ENCODE data around the gene TLCD1. TPM values are rescaled to one million over a fixed set of nuclear protein-coding genes. Genes with fewer than 3 reads are reported as not detected.

TLCD1 gene
- total and polyA plus RNA-seq, 2 of the 8 experiments (the other 6 are each of a cell fraction or from before 2014, with no cell fraction given), result 40.7 to 128 TPM

DNA sequence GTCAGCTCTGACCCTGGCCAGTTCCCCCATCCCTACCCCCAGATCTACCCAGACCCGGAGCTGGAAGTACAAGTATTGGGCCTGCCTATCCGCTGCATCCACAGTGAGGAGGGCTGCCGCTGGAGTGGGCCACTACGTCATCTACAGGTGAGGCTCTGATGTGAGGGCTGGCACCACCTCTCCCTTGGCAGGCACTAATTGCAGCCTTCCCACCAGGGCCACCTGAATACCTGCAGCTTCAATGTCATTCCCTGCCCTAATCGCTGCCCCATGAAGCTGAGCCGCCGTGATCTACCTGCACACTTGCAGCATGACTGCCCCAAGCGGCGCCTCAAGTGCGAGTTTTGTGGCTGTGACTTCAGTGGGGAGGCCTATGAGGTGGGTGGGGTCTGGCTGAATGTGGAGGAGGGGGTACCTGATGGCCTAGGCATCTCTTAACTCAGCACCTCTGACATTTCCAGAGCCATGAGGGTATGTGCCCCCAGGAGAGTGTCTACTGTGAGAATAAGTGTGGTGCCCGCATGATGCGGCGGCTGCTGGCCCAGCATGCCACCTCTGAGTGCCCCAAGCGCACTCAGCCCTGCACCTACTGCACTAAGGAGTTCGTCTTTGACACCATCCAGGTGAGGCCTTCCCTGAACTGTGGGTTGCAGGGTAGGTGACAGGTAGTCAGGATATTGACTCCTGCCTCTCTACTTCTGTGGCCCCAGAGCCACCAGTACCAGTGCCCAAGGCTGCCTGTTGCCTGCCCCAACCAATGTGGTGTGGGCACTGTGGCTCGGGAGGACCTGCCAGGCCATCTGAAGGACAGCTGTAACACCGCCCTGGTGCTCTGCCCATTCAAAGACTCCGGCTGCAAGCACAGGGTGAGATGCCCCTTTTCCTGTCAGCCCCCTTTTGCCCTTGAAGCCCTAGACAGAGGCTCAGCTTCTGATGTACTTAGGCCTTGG, 22.0 kb upstream of the TLCD1 start (continued):
- TF ChIP-seq CHD7 (IDR thresholded peaks at IDR 0.05; ENCODE audit: insufficient replicate concordance, low read length), result no peak
- no peak for TF ChIP-seq CHD1 (IDR thresholded peaks at IDR 0.05; ENCODE audit: low read depth, low read length)
- TF ChIP-seq USF2 (IDR thresholded peaks at IDR 0.05; ENCODE audit: low read length), result no peak
- TF ChIP-seq, protein P1, sequence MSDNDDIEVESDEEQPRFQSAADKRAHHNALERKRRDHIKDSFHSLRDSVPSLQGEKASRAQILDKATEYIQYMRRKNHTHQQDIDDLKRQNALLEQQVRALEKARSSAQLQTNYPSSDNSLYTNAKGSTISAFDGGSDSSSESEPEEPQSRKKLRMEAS (IDR thresholded peaks at IDR 0.05), result no peak
- no peak for TF ChIP-seq ATF2 (IDR thresholded peaks at IDR 0.05; ENCODE audit: low read length)
- no peak for TF ChIP-seq NRF1 (IDR thresholded peaks at IDR 0.05; ENCODE audit: low read depth, low read length)
